Globus pallidus (tissue), 1 donor: ENCODE measurements around the gene TMA16.

ENCODE experiments used
- DNase-seq: peaks from one replicate; pipeline ENCODE4 v3.0.0-alpha.2; 2015; ENCODE audit warnings: low spot score

The TMA16 gene

DNA sequence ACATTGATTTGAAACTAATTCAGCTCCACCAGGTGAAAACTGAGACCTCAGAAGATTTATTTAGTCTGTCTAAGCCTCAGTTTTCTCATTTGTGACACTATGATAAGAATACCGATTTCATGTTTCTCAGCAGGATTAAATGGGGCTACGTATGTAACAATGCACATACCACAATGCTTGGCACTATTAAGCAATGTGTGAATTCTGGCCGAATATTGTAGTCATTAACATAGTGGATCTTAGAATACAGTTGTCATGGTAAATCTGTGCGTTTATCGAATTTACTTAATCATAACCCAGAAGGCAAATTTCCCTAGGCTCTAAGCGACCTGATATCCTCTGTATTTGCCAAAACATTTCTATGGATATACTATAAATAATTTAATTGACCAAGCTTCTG lies 69.1 kb downstream of the TMA16 start:
- no peak for DNase-seq

DNA sequence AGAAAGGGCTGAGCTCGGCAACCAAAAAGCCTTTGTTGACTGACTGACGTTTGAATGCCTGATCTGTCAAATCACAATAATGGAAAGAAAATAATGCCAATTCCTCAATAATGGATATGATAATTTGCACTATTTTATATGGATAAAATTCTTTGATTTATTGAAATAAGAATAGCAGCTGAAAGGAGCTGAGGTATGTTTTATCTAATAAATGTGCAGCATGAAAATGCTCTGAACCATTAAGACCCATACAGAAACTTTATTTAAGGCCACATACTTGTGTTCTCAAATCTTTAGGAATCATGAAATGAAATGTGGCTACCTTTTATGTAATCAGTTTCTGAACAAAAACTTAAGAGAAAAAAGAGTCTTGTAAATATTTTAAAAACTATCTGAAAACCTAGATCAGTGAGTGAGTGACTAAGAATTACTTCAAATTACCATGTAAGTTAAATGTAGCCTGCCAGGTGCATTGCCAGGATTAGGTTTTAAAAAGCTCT lies 69.8 kb downstream of the TMA16 start:
- DNase-seq = no peak

DNA sequence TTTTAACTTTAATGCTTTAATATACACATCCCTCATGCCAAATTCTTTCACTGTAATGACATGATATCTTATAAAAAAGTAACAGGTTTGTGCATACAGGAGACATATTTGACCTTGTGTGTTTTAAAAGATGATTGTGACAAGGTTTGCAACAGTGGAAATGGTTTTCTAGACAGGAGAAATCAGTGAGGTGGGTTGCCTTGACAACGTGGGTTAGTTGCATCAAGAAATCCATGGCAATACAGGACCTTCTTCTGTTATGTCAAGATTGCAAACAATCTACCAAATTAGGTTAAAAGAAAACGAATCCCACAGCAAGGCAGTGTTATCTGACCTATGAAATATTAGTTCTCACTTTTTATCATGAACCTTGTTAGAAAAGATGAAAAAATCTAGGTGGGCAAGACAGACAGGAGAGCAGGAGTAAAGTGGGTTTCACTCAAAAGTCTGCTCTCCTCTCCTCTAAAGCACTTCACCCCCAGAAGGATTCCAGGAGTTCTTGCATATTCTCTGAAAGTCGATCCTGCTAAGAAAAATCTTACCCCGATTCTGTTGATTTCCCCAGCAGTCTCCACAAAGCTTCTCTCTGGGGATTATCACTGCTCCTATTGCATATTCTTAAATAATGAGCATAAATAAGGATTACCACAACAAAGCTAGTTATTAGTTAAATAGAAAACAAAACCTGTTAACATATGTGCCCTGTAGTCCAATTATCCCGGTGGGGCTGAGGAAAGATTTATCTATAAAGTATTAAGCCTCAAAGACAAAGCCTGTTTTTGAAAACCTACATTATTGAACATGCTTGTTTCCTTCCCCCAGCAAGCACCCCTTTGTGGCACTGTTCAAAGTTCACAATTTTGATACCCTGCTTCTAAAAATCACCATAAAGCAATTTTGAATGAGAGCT lies 71.0 kb downstream of the TMA16 start:
- no peak for DNase-seq

DNA sequence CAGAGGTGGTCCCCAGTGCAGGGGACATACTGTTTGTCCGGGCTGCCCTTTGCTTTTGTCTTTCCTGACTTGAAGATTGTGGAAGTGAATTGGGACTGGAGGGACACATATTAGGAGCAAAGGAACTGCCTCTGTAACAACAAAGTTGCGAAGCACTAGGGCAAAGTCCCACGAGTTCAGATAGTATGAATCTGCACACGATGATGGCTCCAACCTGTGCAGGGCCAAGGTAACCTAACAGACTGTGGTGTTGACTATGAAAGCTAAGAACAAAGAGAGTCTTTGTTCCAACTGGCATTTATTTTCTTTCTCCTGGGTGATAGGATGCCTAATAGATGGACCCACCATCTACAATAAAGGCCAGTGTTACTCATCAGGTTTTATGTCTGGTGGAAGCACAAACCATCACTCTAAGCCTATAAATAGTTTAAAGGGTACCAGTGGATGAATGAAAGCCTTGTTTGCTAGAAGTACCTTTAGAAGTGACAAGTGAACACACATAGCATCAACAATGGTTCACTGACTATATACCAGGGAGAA lies 71.8 kb downstream of the TMA16 start:
- DNase-seq = no peak

DNA sequence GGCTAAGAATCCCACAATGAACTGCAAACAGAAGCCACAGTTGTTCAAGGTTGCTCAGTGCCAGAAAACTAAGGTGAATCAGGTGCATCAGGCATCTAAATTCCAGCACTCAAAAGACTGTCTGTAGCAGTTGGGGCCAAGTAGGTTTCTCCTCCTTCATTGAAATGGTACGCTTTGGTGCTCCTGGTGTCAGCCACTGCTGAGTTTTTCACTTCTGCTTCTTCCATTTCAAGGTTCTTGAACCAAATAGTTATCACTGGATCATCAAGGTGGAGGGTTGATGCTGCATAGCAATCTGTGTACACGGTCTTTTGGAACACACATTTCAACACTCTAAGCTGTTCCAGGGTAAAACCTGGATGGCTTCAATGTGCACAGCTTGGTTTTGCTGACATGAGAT lies 74.4 kb downstream of the TMA16 start:
- no peak for DNase-seq
